Measurements from ENCODE around the gene BOLA3. TPM values are rescaled to one million over a fixed set of nuclear protein-coding genes. Genes with fewer than 3 reads are reported as not detected.
"Not testable (repeated sequence)": the region's sequence is repeated elsewhere in the genome, so short reads cannot be mapped to it uniquely, and the experiment has no call there.

Gene BOLA3
- total RNA-seq, 1 donor, result 12.7 TPM

DNA sequence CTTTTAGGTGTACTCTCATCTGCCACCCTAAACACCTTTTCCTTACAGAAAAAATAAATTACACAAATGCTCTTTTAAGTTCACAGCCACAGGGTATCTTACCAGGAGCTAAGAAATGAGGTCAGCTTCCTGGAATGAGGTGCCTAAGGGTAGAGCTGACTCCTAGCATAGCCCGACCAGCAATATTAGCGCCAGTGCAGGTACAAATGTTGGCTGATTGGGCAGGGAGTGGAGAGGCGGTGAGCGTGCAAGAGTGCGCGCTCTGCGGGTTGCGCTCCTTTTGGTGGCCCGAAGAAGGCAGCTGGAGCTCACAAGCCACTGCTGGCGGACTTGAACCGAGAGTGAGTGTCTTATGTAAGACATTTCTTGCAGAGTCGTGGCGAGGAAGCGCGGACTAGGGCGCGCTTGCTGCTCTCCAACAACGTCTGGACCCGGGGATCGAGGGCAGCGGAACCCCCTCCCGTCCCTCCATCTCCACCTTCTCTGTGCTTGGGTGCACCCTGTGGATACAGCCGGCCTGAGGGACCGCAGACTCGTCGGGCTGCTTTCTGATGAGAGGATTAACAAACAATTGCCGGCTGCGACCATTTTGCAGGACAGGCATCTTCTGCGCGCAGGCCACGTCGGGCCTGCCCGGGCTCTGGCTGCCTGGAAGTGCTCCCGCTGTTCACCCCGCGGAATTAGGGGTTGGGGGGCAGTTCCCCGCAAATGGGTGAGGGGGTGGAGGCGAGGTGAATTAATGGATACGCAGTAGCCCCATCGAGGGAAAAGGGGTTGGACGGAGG lies 17.3 kb downstream of the BOLA3 start:
- no peaks in the 10 kb centered on the region for H3K9me3 ChIP-seq (ENCODE audit: low read depth, low read length)
- H3K4me1 ChIP-seq (ENCODE audit: insufficient read depth, low read length), result no peaks in the 10 kb centered on the region
- H3K4me3 ChIP-seq (ENCODE audit: low read length), result no peak overlapping the region
- no peaks in the 10 kb centered on the region for H3K27me3 ChIP-seq (ENCODE audit: insufficient read depth, low read length)

GRCh38 chr2:74128206-74128605 lies 19.5 kb downstream of the BOLA3 start:
- Histone ChIP-seq H3K9me3 (ENCODE audit: low read depth, low read length) (no peaks in the 10 kb centered on the region), H3K4me1 (ENCODE audit: insufficient read depth, low read length) (no peaks in the 10 kb centered on the region), H3K27me3 (ENCODE audit: insufficient read depth, low read length) (no peaks in the 10 kb centered on the region), H3K4me3 (ENCODE audit: low read length) (no peak overlapping the region)

DNA sequence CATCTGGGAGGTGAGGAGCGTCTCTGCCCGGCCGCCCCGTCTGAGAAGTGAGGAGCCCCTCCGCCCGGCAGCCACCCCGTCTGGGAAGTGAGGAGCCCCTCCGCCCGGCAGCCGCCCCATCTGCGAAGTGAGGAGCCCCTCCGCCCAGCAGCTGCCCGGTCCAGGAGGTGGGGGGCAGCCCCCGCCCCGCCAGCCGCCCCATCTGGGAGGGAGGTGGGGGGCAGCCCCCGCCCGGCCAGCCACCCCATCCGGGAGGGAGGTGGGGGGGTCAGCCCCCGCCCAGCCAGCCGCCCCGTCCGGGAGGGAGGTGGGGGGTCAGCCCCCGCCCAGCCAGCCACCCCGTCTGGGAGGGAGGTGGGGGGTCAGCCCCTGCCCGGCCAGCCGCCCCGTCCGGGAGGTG lies 23.8 kb downstream of the BOLA3 start:
- H3K9me3 ChIP-seq (ENCODE audit: low read depth, low read length); H3K4me3 ChIP-seq (ENCODE audit: low read length); H3K27me3 ChIP-seq (ENCODE audit: insufficient read depth, low read length): not testable (repeated sequence)
- peaks cover 13% of the 10 kb centered on the region for H3K4me1 ChIP-seq (ENCODE audit: insufficient read depth, low read length)

GRCh38 chr2:74121846-74122245 lies 25.9 kb downstream of the BOLA3 start:
- H3K4me1 ChIP-seq (ENCODE audit: insufficient read depth, low read length), result peaks cover 13% of the 10 kb centered on the region
- not testable (repeated sequence) for H3K4me3 ChIP-seq (ENCODE audit: low read length); H3K27me3 ChIP-seq (ENCODE audit: insufficient read depth, low read length); H3K9me3 ChIP-seq (ENCODE audit: low read depth, low read length)

DNA sequence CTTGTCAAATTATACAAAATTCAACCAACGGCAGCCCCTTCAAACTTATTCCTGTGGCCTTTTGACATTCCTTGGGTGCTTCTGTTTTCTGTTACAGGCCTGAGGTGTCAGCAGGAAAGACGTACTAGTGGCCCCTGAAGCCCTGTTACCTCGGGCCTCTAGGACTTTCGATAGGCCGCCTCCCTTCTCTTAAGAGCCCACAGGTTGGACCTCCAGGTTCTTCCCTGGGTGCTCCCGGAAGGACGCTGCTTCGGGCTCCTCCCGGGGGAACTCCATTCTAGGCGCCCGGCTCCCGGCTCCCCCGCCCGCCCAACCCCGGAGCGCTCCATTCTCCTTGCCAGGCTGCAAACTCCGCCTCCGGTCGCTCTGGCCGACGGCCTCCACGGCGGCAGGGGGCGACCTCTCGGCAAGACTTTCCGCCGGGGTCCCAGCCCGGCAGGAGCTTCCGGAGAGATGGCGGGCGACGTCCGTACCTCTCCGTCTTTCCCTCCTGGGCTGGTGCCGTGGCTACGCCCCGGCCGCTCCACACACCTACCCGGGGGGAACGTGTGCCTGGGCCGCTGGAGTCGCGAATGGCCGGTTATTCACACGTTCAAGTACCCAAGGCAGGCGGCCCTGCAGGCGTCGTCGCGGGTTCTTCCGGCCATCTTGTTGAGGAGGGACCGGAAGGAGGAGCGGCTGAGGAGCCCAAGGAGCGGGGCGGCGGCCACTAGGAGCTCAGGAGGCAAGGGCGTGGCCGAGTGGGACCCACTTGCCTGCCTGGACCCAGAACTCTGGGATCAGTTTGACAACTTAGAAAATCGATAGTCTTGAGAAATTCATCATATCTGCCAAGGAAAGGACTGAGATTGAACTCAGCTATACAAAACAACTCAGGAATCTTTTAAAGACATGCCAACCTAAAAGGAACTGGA lies 27.5 kb downstream of the BOLA3 start:
- Histone ChIP-seq H3K4me1 (ENCODE audit: insufficient read depth, low read length) (peaks cover 13% of the 10 kb centered on the region), H3K4me3 (ENCODE audit: low read length) (peak overlapping the region; percentile 76)

GRCh38 chr2:74119339-74119738 lies 28.4 kb downstream of the BOLA3 start:
- H3K4me3 ChIP-seq (ENCODE audit: low read length), result no peak overlapping the region
- no peaks in the 10 kb centered on the region for H3K27me3 ChIP-seq (ENCODE audit: insufficient read depth, low read length)
- peaks cover 13% of the 10 kb centered on the region for H3K4me1 ChIP-seq (ENCODE audit: insufficient read depth, low read length)
- H3K9me3 ChIP-seq (ENCODE audit: low read depth, low read length), result peaks cover 5% of the 10 kb centered on the region

More for the DNA sequence above, 27.5 kb downstream of the BOLA3 start:
- peaks cover 5% of the 10 kb centered on the region for H3K9me3 ChIP-seq (ENCODE audit: low read depth, low read length)
- H3K27me3 ChIP-seq (ENCODE audit: insufficient read depth, low read length), result no peaks in the 10 kb centered on the region

GRCh38 chr2:74111380-74111779 lies 36.3 kb downstream of the BOLA3 start:
- no peaks in the 10 kb centered on the region for H3K4me1 ChIP-seq (ENCODE audit: insufficient read depth, low read length)
- no peaks in the 10 kb centered on the region for H3K27me3 ChIP-seq (ENCODE audit: insufficient read depth, low read length)
- no peaks in the 10 kb centered on the region for H3K9me3 ChIP-seq (ENCODE audit: low read depth, low read length)
- H3K4me3 ChIP-seq (ENCODE audit: low read length), result no peak overlapping the region

DNA sequence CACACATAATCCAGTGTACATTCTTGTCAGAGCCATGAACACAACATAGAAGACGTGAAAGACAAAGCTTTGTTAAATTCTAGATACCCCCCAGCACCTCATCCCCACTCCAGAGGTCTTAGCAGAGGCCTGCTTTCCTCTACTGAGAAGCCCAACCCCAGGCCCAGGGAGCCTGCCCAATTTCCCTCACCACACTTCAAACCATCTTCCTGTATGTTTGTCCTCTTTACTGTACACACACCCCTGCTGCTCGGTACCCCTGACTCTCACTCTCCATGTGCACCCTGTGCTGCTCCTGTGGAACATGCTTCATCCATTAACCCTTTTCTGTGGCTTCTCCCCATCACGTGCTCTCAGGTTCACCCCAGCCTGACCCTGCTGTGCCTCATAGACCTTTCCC lies 37.2 kb downstream of the BOLA3 start:
- Histone ChIP-seq H3K4me1 (ENCODE audit: insufficient read depth, low read length) (no peaks in the 10 kb centered on the region), H3K9me3 (ENCODE audit: low read depth, low read length) (no peaks in the 10 kb centered on the region), H3K4me3 (ENCODE audit: low read length) (no peak overlapping the region), H3K27me3 (ENCODE audit: insufficient read depth, low read length) (no peaks in the 10 kb centered on the region)

DNA sequence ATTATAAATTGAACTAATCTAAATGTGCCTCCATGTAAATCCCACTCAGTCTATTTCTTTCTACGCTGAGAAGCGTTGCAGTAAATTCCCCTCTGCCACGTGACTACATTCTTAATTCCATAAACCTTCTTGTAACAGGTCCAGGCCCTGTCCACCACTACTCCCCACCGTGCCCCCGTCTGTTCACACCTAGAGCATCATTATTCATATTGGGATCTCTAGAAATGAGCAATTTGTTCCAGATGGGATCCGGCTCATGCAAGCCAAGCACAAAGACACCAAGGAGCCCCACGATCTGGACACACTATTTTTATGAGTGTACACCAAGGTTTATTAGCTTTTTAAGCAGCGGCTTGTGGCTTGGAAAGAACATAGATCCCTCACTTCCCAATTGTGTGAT lies 38.2 kb downstream of the BOLA3 start:
- Histone ChIP-seq H3K9me3 (ENCODE audit: low read depth, low read length) (no peaks in the 10 kb centered on the region), H3K27me3 (ENCODE audit: insufficient read depth, low read length) (no peaks in the 10 kb centered on the region), H3K4me3 (ENCODE audit: low read length) (no peak overlapping the region), H3K4me1 (ENCODE audit: insufficient read depth, low read length) (no peaks in the 10 kb centered on the region)

DNA sequence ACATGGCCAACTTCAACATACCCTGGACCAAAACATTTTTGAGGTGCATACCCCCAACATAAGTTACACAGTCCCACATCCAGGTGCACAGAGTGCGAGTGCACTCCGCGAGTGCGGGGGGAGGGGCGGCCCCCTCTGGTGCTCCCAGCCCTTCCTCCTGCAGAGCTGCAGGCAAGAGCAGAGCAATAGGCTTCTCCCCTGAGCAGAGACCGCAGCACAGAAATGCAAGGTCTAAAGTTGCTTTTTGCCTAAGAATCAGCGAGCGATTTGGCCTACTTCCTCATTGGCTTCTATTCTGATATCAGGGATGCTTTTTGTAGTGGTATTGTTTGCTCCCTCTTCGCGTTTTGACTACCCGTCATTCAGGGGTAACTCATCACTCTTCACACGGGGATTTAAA lies 40.6 kb downstream of the BOLA3 start:
- H3K4me3 ChIP-seq (ENCODE audit: low read length), result no peak overlapping the region
- no peaks in the 10 kb centered on the region for H3K4me1 ChIP-seq (ENCODE audit: insufficient read depth, low read length)
- no peaks in the 10 kb centered on the region for H3K27me3 ChIP-seq (ENCODE audit: insufficient read depth, low read length)
- H3K9me3 ChIP-seq (ENCODE audit: low read depth, low read length), result no peaks in the 10 kb centered on the region

DNA sequence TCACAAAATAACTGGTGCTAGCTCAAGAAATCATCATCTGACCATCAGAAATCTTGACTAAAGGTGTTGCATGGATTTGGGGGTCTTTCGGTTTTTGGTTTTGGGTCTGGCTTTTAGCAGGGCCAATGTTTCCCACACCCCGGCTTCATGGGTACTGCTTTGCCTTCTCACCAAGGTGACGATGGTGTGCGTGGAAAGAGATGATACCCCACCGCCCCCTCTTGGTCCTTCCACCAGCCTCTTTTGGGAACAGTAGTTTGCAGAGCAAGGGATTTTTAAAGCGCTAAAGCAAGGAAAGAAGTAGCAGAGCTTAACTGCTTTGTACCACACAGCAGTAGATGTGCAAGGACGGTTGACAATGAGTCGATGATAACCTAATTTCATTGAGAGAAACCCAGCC lies 42.3 kb downstream of the BOLA3 start:
- H3K4me3 ChIP-seq (ENCODE audit: low read length), result no peak overlapping the region
- no peaks in the 10 kb centered on the region for H3K27me3 ChIP-seq (ENCODE audit: insufficient read depth, low read length)
- H3K4me1 ChIP-seq (ENCODE audit: insufficient read depth, low read length), result no peaks in the 10 kb centered on the region
- H3K9me3 ChIP-seq (ENCODE audit: low read depth, low read length), result no peaks in the 10 kb centered on the region

GRCh38 chr2:74104839-74105238 lies 42.9 kb downstream of the BOLA3 start:
- Histone ChIP-seq H3K4me3 (ENCODE audit: low read length) (no peak overlapping the region), H3K27me3 (ENCODE audit: insufficient read depth, low read length) (no peaks in the 10 kb centered on the region), H3K4me1 (ENCODE audit: insufficient read depth, low read length) (no peaks in the 10 kb centered on the region), H3K9me3 (ENCODE audit: low read depth, low read length) (no peaks in the 10 kb centered on the region)

DNA sequence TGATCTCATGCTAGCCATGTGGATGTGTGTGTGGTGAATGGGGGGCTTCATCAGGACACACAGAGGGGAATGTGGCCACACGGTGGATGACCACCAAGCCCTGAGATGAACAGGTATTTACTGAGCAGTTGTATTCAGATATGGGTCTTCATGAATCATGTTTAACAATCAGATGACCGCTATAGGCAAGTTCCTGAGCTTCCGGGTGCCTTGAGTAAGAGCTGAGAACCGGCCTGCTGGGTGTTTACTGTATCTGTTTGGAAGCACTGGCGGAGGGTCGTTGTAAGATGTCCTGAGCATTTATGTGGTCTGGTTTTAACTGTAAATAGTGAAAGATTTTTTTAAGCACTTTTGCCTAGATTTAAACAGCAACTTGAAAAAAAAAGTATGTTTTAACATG lies 43.9 kb downstream of the BOLA3 start:
- Histone ChIP-seq H3K4me1 (ENCODE audit: insufficient read depth, low read length) (no peaks in the 10 kb centered on the region), H3K9me3 (ENCODE audit: low read depth, low read length) (no peaks in the 10 kb centered on the region), H3K4me3 (ENCODE audit: low read length) (no peak overlapping the region), H3K27me3 (ENCODE audit: insufficient read depth, low read length) (no peaks in the 10 kb centered on the region)

- no peaks in the 10 kb centered on the region for H3K27me3 ChIP-seq (ENCODE audit: insufficient read depth, low read length)
These were observed 45.2 kb downstream of the BOLA3 start for GRCh38 chr2:74102516-74102915.

DNA sequence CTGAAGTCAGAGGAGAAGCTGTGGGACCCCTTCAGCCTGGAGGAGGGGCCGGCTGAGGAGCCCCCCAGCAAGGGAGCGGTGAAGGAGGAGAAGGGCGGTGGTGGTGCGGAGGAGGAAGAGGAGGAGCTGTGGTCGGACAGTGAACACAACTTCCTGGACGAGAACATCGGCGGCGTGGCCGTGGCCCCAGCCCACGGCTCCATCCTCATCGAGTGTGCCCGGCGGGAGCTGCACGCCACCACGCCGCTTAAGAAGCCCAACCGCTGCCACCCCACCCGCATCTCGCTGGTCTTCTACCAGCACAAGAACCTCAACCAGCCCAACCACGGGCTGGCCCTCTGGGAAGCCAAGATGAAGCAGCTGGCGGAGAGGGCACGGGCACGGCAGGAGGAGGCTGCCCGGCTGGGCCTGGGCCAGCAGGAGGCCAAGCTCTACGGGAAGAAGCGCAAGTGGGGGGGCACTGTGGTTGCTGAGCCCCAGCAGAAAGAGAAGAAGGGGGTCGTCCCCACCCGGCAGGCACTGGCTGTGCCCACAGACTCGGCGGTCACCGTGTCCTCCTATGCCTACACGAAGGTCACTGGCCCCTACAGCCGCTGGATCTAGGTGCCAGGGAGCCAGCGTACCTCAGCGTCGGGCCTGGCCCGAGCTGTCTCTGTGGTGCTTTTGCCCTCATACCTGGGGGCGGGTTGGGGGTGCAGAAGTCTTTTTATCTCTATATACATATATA lies 46.0 kb downstream of the BOLA3 start:
- no peaks in the 10 kb centered on the region for H3K4me1 ChIP-seq (ENCODE audit: insufficient read depth, low read length)
- H3K27me3 ChIP-seq (ENCODE audit: insufficient read depth, low read length), result no peaks in the 10 kb centered on the region
- no peak overlapping the region for H3K4me3 ChIP-seq (ENCODE audit: low read length)
- H3K9me3 ChIP-seq (ENCODE audit: low read depth, low read length), result no peaks in the 10 kb centered on the region

More at GRCh38 chr2:74102516-74102915, 45.2 kb downstream of the BOLA3 start:
- no peak overlapping the region for H3K4me3 ChIP-seq (ENCODE audit: low read length)
- H3K9me3 ChIP-seq (ENCODE audit: low read depth, low read length), result no peaks in the 10 kb centered on the region
- no peaks in the 10 kb centered on the region for H3K4me1 ChIP-seq (ENCODE audit: insufficient read depth, low read length)
